Suprapubic skin (tissue), 3 donors: ENCODE results near the gene KLHL33.

Source experiments
- POLR2AphosphoS5 ChIP-seq, 3 donors: sonication (generic); formaldehyde crosslinking; IDR thresholded peaks; one replicate each; pipeline ENCODE4 v1.6.1; 2017; ENCODE audit warnings: antibody characterized with exemption in 3 of 3
- TF ChIP-seq, protein P1 (sequence below), 2 donors: fragments of 200-600 bp in 1 of 2; fragments of 450-650 bp in 1 of 2; sonication (generic) in 1 of 2; IDR thresholded peaks; one replicate each; pipeline ENCODE4 v1.5.1; 2016 to 2019; ENCODE audit warnings: antibody characterized with exemption in 2 of 2, mild to moderate bottlenecking in 1 of 2, moderate library complexity in 1 of 2

DNA sequence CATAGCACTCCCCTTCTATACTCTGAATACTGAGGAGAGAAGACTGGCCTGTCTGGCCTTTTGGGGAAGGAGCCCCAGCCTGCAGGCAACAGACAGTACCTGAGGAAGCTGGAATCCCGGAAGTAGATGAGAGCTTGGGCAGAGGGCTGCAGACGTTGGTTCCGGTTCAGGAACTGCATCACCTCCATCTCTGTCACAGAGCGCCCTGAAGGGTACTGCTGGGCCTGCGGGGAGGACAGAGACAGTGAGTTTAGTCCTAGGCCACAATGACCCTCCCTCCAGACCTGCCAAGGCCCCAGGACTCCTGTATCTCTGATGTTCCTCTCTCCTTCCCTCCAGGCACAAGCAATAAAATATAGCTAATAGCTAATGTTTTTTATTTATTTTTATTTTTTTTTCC, 51.1 kb downstream of the KLHL33 start:
- TF ChIP-seq, protein P1, sequence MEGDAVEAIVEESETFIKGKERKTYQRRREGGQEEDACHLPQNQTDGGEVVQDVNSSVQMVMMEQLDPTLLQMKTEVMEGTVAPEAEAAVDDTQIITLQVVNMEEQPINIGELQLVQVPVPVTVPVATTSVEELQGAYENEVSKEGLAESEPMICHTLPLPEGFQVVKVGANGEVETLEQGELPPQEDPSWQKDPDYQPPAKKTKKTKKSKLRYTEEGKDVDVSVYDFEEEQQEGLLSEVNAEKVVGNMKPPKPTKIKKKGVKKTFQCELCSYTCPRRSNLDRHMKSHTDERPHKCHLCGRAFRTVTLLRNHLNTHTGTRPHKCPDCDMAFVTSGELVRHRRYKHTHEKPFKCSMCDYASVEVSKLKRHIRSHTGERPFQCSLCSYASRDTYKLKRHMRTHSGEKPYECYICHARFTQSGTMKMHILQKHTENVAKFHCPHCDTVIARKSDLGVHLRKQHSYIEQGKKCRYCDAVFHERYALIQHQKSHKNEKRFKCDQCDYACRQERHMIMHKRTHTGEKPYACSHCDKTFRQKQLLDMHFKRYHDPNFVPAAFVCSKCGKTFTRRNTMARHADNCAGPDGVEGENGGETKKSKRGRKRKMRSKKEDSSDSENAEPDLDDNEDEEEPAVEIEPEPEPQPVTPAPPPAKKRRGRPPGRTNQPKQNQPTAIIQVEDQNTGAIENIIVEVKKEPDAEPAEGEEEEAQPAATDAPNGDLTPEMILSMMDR (IDR thresholded peaks at IDR 0.05), result no peak
- no peak for TF ChIP-seq POLR2AphosphoS5 (IDR thresholded peaks at IDR 0.05)
